Measurements from ENCODE around the gene SYNE2. TPM values are rescaled to one million over a fixed set of nuclear protein-coding genes. Genes with fewer than 3 reads are reported as not detected.
"Not testable (repeated sequence)": the region's sequence is repeated elsewhere in the genome, so short reads cannot be mapped to it uniquely, and the experiment has no call there.

Gene SYNE2
- polyA plus RNA-seq, 10 donors: 44.3 to 66.5 (median 52.4) TPM

GRCh38 chr14:64074961-64075612 is 222.3 kb downstream of the SYNE2 start:
- DNase-seq: no peak

DNA sequence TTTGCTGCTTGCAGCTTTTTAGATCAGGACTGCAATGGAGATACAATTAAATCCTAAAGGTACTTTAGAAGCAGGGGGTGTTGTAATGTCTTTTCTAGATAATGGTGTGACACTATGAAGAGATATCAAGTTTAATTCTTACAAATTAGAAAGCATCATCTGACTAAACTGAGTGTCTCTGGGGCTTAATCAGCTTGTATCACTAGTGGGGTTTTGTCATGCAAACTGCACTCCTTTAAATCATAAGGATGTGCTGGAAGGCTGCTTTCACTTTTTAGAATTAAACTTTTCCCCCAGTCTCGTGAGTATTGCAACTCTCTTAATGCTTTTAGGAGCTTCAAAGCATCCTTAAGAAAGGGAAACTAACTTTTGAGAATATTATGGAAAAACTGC is 222.8 kb downstream of the SYNE2 start:
- DNase-seq: no peak

DNA sequence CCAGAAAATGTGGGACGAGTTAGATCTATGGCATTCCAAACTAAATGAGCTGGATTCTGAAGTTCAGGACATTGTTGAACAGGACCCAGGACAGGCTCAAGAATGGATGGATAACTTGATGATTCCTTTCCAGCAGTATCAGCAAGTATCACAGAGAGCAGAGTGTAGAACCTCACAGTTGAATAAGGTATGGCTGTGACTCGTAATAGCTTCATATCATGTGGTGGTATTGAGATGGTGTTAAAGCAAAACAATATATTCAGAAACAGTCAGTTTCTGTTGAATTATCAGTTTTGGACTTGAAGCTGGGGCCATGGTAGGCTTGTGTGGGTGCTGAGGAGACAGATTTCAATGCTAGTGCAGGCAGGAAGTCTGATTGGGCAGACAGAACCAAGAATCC is 227.6 kb downstream of the SYNE2 start:
- no peak for DNase-seq

- DNase-seq: no peak
Measured at GRCh38 chr14:64081174-64081746, 228.5 kb downstream of the SYNE2 start.

DNA sequence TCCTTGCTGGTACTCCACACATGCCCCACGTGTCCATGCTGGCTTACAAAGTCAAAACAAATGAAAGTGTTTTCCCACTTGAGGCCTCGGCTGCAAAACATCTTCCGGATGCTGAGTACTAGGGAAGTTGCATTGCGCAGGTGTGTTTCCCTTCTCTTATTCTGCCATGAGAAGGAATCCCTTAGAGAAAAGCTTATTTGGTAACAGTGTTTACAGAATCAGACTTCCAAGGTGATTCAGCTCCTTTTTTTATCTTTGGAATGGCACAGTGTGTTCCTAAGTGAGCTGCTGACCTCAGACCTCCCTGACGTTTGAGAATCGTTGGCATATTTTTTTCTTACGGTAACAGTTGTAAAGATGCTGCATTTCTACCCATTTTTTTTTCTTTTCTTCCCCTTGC is 230.0 kb downstream of the SYNE2 start:
- no peak for DNase-seq

GRCh38 chr14:64088647-64088964 is 235.8 kb downstream of the SYNE2 start:
- DNase-seq: no peak

GRCh38 chr14:64089920-64090319 is 237.1 kb downstream of the SYNE2 start:
- no peak for DNase-seq

- DNase-seq: no peak
Measured at GRCh38 chr14:64091217-64091616, 238.4 kb downstream of the SYNE2 start.

DNA sequence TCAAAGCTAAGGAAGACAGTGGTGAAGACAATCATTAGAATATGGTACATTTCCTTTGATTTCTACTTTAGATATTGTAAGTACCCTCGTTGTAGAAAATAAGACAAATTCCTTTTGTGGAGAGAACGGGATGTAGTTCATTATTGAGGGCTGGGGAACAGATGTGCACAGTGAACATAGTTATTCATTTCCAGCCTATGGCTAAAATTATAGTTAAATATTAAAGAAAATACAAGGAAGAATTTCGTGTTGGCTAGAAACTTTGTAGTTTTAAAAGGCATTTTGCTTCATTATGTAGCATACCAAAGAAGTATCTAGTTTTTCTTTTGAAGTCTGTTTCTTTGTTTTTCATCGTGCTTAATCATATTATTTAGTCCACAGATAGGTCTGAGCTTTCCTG is 239.5 kb downstream of the SYNE2 start:
- DNase-seq: no peak

- DNase-seq: no peak
Measured at GRCh38 chr14:64092940-64093339, 240.1 kb downstream of the SYNE2 start.

DNA sequence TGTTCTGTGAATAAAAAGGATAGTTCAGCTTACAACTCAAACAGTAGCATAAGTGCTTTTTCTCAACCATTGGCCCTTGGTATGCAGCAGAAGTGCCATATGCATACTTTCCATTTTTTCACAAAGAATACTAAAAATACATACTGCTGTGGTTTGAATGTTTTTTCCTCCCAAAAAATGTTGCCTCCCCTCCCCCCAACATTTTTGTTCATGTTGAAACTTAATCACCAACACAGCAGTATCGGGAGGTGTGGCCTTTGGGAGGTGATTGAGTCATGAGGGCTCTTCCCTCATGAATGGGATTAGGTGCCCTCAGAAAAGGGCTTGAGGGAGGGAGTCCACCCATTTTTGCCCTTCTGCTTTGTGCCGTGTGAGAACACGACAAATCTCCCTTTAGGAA is 242.8 kb downstream of the SYNE2 start:
- DNase-seq: peak in 1 of 3 donors; percentile 74

GRCh38 chr14:64098120-64098519 is 245.3 kb downstream of the SYNE2 start:
- DNase-seq: no peak

GRCh38 chr14:64107438-64107837 is 254.6 kb downstream of the SYNE2 start:
- no peak for DNase-seq

DNA sequence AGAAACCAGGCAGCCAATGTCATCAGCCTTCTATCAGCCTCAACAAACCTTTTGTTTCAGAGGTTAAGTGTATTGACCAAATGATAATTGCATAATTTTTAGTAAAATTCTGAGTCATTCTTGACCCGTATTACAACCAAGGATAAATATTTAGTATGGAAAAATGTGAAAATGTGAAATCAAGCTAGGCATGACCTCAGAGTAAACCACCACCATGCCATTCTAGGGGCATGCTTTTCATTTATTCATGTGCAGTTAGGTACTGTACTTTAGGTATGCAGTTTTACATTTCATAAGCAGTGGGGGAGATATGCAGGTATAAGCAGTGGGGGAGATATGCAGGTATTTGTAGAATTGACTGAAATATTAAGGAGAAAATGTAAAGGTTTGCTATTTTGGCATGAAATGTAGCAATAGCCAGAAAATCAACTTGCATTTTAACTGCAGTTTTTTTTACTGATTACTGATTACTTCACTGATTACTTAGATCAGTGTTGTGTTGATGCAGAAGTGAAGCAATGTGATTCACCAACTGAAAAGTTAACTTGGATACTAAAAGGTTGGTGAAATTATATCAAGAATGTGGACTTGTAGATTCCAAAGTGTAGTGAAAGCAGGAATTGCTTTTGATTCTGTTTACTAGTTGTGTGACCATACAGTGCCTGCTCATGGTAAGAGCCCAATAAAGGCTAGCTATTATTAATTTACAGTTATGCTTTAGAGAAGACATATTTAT is 257.2 kb downstream of the SYNE2 start:
- DNase-seq: no peak

DNA sequence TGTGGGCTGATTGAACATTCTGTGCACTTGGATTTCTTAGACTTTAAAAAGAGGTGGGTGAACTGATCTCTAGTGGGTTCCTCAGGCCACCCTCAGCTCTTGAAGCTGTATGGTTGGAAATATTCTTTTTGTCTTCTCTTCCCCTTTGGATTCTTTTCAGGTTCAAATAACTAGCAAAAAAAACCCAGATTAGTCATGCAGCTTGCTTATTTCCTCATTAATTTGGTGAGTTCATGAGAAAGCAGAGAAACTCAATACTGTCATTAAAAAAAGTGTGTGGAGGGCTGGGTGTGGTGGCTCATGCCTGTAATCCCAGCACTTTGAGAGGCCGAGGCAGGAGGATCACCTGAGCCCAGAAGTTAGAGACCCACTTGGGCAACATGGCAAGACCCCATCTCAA is 258.0 kb downstream of the SYNE2 start:
- no peak for DNase-seq

DNA sequence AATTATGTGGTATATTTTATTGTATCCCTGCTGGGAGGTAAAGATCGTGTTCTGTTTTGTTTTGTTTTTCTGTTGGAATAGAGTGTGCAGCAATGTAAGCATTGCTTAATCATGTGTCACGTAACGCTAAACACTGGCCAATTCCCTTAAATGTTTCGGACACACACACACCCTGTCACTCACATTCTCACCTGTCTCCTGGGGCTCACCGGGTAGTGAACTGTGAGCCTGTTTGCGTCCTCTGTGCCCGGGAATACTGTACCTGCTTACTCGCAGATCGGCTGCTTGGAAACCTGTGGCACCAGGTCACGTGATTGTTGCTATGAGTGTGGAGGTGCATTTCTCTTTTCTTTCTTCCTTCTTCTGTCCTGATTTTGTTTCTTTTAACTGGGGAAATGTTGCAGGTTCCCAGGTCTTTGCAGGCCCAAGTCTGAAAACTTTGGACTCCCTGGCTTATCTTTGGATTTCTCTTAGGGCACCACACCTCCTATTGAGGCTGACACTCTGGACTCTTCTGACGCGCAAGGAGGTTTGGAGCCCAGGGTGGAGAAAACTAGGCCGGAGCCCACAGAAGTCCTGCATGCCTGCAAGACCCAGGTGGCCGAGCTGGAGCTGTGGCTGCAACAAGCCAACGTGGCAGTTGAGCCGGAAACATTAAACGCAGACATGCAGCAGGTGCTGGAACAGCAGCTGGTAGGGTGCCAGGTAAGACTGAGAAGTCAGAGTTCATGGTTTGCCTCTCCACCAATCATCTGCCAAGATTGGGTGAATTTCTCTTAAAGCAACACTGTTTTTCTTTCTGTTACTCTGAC is 260.3 kb downstream of the SYNE2 start:
- peak; percentile 24 to 33 (median 32) for DNase-seq

- peak in 1 of 3 donors; percentile 12 for DNase-seq
Measured at GRCh38 chr14:64114166-64114565, 261.4 kb downstream of the SYNE2 start.

DNA sequence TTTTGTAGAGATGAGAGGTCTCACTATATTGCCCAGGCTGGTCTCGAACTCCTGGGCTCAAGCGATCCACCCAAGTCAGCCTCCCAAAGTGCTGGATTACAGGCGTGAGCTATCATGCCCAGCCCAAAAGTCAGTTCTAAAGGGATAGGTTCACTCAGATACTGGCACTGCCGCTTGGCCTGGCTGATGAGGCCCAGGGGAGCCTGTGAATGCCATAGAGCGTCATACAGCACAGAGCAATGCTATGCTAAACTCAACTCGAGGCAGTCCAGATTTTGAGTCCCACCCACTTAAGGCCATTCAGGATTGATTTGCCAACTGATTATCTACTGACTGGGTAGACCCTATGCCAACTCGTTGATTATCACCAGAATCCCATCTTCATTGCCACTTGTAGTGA is 262.0 kb downstream of the SYNE2 start:
- no peak for DNase-seq

DNA sequence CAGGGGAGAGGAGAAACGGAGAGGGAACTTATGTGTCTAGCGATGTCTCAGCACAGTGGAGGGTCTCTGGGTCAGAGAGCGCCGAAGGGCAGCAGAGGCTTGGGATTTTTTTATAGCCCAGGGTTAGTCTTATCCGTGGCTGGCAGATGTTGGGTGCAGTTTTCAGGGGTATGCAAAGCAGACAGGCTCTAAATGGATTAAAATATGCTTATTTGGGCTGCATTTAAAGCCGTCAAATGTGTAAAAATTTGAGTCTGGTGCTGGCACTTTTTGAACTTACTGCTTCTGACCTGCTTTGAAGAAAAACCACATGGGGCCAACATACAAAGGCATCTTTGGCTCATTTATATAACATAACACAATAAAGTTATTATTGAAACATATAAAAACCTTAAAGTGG is 262.6 kb downstream of the SYNE2 start:
- DNase-seq: no peak

DNA sequence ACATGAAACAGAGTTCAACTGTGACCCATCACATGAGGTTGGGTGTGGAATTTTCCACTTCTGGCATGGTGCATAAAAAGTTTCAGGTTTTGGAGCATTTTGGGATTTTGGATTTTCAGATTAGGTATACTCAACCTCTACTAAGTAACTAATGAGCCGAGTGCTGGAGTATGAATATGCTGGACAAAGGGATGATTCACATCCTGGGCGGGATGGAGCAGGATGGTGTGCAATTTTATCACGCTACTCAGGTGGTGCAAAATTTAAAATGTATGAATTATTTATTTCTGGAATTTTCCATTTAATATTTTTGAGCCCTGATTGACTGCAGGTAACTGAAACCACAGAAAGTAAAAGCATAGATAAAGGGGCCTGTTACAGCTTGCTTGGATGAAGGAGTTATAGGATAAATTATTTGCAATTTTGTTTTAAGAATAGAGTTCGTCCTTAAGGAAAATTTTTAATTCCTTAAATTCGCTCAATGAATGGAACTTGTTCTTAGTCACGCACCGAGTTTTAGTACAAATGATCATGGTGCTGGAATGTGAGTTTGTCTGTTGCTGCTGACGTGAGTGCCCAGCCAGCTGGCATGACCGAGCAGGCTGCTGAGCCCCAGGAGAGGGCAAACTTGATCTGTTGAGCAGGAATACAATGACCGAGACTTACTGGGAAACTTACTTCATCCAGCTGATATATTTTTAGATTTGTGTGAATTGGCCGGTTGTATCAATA is 265.0 kb downstream of the SYNE2 start:
- peak; percentile 51 to 62 (median 54) for DNase-seq

DNA sequence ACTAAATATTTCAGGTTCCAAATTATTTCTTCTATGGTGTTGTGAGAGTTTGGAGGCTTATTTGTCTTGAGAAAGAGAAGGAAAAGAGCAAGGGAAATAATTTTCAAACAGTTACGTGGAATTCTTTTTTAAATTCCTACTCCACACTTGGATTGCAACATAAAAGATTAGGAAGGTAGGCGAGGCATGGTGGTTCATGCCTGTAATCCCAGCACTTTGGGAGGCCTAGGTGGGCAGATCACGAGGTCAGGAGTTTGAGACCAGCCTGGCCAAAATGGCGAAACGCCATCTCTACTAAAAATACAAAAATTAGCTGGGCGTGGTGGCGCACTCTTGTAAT is 265.6 kb downstream of the SYNE2 start:
- DNase-seq: not testable (repeated sequence)

DNA sequence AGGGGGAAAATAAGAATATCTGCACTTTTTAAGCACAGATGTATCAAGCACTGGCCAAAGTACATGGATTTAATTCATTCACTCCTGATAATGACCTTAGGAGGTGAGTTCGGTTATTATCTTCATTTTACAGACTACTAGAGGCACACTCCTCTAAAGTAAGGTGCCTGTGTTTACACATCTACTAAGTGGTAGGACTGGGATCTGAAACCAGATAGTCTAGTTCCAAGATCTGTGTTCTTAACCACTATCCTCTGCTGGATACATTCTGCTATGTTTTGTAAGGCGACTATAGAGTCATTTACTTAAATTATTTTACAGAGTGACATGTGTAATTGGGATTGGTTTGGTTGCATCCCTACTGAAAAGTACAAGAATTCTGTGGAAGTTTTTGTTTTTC is 266.1 kb downstream of the SYNE2 start:
- no peak for DNase-seq

Data from muscle of back (tissue), 11 donors.